Fibroblast of lung (primary cell): Measurements from ENCODE around the gene FZD10. TPM values are rescaled to one million over a fixed set of nuclear protein-coding genes. Genes with fewer than 3 reads are reported as not detected.

ENCODE experiments used
- DNase-seq, 2 donors: peaks; one replicate each; pipeline versions ENCODE4 v3.0.0 to v3.0.0-alpha.2; 2010; ENCODE audit warnings: low read depth in 2 of 2
- H2AFZ ChIP-seq: 2 replicates; pipeline ENCODE4 v1.5.1; 2012; ENCODE audit warnings: low read length, control low read depth, inconsistent platforms
- H3K27ac ChIP-seq: 2 replicates; pipeline ENCODE4 v1.5.1; 2011; ENCODE audit warnings: low read length, control low read depth; ENCODE audit not compliant: insufficient read depth
- H3K27me3 ChIP-seq: 2 replicates; pipeline ENCODE4 v1.5.1; 2011; ENCODE audit warnings: mild to moderate bottlenecking, low read length; ENCODE audit not compliant: control insufficient read depth, insufficient read depth
- H3K36me3 ChIP-seq: 2 replicates; pipeline ENCODE4 v1.5.1; 2011; ENCODE audit warnings: low read length; ENCODE audit not compliant: control insufficient read depth, insufficient read depth
- H3K4me1 ChIP-seq: 2 replicates; pipeline ENCODE4 v1.5.1; 2011; ENCODE audit warnings: low read length; ENCODE audit not compliant: control insufficient read depth, insufficient read depth; ENCODE audit errors: extremely low read depth
- H3K4me2 ChIP-seq: 2 replicates; pipeline ENCODE4 v1.5.1; 2011; ENCODE audit warnings: low read length, control low read depth; ENCODE audit not compliant: insufficient read depth; ENCODE audit errors: extremely low read depth
- H3K4me3 ChIP-seq, 4 experiments: fragments of 200-600 bp in 1 of 4; sonication (generic) in 1 of 4; replicated peaks in 1 of 4; 2 replicates each; pipeline ENCODE4 v1.5.1; 2011 to 2016; ENCODE audit warnings: low read length in 4 of 4, low read depth in 3 of 4, mild to moderate bottlenecking in 3 of 4, control low read depth in 2 of 4, inconsistent platforms in 1 of 4, mixed read lengths in 1 of 4; ENCODE audit not compliant: insufficient read depth in 1 of 4; ENCODE audit errors: control extremely low read depth in 1 of 4
- H3K79me2 ChIP-seq: 2 replicates; pipeline ENCODE4 v1.5.1; 2012; ENCODE audit warnings: mild to moderate bottlenecking, low read length, inconsistent platforms; ENCODE audit not compliant: control insufficient read depth, insufficient read depth
- H3K9ac ChIP-seq: 2 replicates; pipeline ENCODE4 v1.5.1; 2011; ENCODE audit warnings: mild to moderate bottlenecking, low read length, control low read depth; ENCODE audit not compliant: insufficient read depth
- H3K9me3 ChIP-seq: 2 replicates; pipeline ENCODE4 v1.5.1; 2012; ENCODE audit warnings: low read depth, low read length; ENCODE audit not compliant: control insufficient read depth, insufficient read depth
- H4K20me1 ChIP-seq: 2 replicates; pipeline ENCODE4 v1.5.1; 2011; ENCODE audit warnings: low read length; ENCODE audit not compliant: control insufficient read depth, insufficient read depth; ENCODE audit errors: extremely low read depth
- CTCF ChIP-seq, 2 donors: IDR thresholded peaks in 1 of 2; conservative IDR thresholded peaks in 1 of 2; 1 replicate in 1 of 2; 2 replicates in 1 of 2; pipeline ENCODE4 v1.5.1; 2011 to 2012; ENCODE audit warnings: low read length in 2 of 2, control low read depth in 1 of 2, inconsistent platforms in 1 of 2, low read depth in 1 of 2, mild to moderate bottlenecking in 1 of 2
- EZH2 ChIP-seq: IDR thresholded peaks from 2 replicates; pipeline ENCODE4 v1.5.1; 2012; ENCODE audit warnings: low read length, control low read depth, mild to moderate bottlenecking; ENCODE audit errors: missing control alignments
- polyA plus RNA-seq, 2 donors: library from polyadenylated mRNA; depleted of rRNA in 1 of 2; stranded (reverse) in 1 of 2; unstranded in 1 of 2; fragments of >200 nt; gene quantifications; 2 replicates each; pipeline ENCODE4 v1.2.1, GENCODE V29; 2011 to 2012; ENCODE audit warnings: missing spikeins in 1 of 2
- total RNA-seq: library from RNA; depleted of rRNA; stranded (reverse); fragments of >200 nt; gene quantifications from 2 replicates; pipeline ENCODE4 v1.2.1, GENCODE V29; 2014

FZD10 gene
- total and polyA plus RNA-seq, 2 donors (not counting 1 experiment from before 2014, with no cell fraction given): under 0.01 to 0.03 TPM

- no peaks in the 10 kb centered on the region for H3K9me3 ChIP-seq
Observed at GRCh38 chr12:130178282-130178681, 16.0 kb downstream of the FZD10 start.

GRCh38 chr12:130179191-130179590 lies 16.9 kb downstream of the FZD10 start:
- DNase-seq: no peak
- no peaks in the 10 kb centered on the region for H3K36me3 ChIP-seq
- no peak overlapping the region for H3K4me3 ChIP-seq
- no peaks in the 10 kb centered on the region for H3K9me3 ChIP-seq
- H3K27me3 ChIP-seq: no peaks in the 10 kb centered on the region
- H3K27ac ChIP-seq: no peak overlapping the region
- no peaks in the 10 kb centered on the region for H3K4me1 ChIP-seq
- H2AFZ ChIP-seq: no peak overlapping the region
- H3K9ac ChIP-seq: no peak overlapping the region
- H4K20me1 ChIP-seq: no peaks in the 10 kb centered on the region
- H3K79me2 ChIP-seq: no peaks in the 10 kb centered on the region
- no peak for TF ChIP-seq CTCF (conservative IDR thresholded peaks at IDR 0.05 in 1 of 2, IDR thresholded peaks at IDR 0.05 in 1 of 2; ENCODE audit: low read depth in 1 of 2, low read length in 2 of 2)
- no peak for TF ChIP-seq EZH2
- no peak overlapping the region for H3K4me2 ChIP-seq

More at GRCh38 chr12:130178282-130178681, 16.0 kb downstream of the FZD10 start:
- TF ChIP-seq EZH2 (no peak), CTCF (conservative IDR thresholded peaks at IDR 0.05 in 1 of 2, IDR thresholded peaks at IDR 0.05 in 1 of 2; ENCODE audit: low read depth in 1 of 2, low read length in 2 of 2) (no peak)
- Histone ChIP-seq H3K79me2 (no peaks in the 10 kb centered on the region), H3K27ac (no peak overlapping the region), H3K27me3 (no peaks in the 10 kb centered on the region), H4K20me1 (no peaks in the 10 kb centered on the region), H3K4me2 (no peak overlapping the region), H3K36me3 (no peaks in the 10 kb centered on the region), H2AFZ (no peak overlapping the region), H3K4me1 (no peaks in the 10 kb centered on the region), H3K9ac (no peak overlapping the region), H3K4me3 (no peak overlapping the region)
- DNase-seq: no peak

DNA sequence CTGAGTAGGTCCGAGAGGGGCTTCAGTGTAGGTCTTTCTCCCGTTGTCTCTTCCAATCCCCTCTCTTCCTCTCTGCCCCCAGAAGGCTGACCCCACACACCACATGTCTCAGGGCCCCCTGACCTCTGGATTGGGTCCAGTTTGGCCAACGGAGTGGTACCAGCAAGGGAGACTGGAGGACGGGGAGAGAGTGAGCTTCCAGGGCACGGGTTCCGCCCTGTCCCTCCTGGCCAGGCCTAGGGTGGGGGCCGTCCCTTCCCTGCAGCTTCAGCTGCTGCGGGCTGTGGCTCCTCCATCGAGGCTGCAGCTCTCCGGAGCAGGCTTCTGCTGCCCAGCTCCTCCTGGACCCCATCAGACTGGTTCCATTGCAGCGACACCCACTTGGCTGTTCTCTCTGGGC lies 17.4 kb downstream of the FZD10 start:
- Histone ChIP-seq H3K27me3 (no peaks in the 10 kb centered on the region), H3K4me1 (no peaks in the 10 kb centered on the region), H3K4me2 (no peak overlapping the region), H3K4me3 (no peak overlapping the region), H3K9me3 (no peaks in the 10 kb centered on the region), H3K79me2 (no peaks in the 10 kb centered on the region), H3K27ac (no peak overlapping the region), H3K9ac (no peak overlapping the region), H3K36me3 (no peaks in the 10 kb centered on the region), H2AFZ (no peak overlapping the region), H4K20me1 (no peaks in the 10 kb centered on the region)
- DNase-seq: no peak
- TF ChIP-seq CTCF (conservative IDR thresholded peaks at IDR 0.05 in 1 of 2, IDR thresholded peaks at IDR 0.05 in 1 of 2; ENCODE audit: low read depth in 1 of 2, low read length in 2 of 2) (no peak), EZH2 (no peak)
